Psoas muscle (tissue), 8 donors: ENCODE data around the gene RRBP1. TPM values are rescaled to one million over a fixed set of nuclear protein-coding genes. Genes with fewer than 3 reads are reported as not detected.

Source experiments
- ATAC-seq, 4 donors: fragments of 200-7000 bp; cut with Tn5 transposase; one replicate each; pipeline ENCODE4 v1.9.1; 2020; ENCODE audit warnings: moderate library complexity in 3 of 4, mild to moderate bottlenecking in 2 of 4
- DNase-seq, 2 donors: peaks; one replicate each; pipeline ENCODE4 v3.0.0-alpha.2; 2020
- H3K27ac ChIP-seq: fragments of 200-600 bp; one replicate; pipeline ENCODE4 v1.8.0; 2022
- H3K27me3 ChIP-seq, 3 donors: fragments of 200-600 bp in 1 of 3; one replicate each; pipeline versions ENCODE4 v1.6.1 to v1.8.0; 2013 to 2022; ENCODE audit warnings: low read length in 2 of 3, mild to moderate bottlenecking in 2 of 3, moderate library complexity in 1 of 3; ENCODE audit not compliant: insufficient read depth in 3 of 3
- H3K36me3 ChIP-seq, 2 donors: fragments of 200-600 bp in 1 of 2; one replicate each; pipeline versions ENCODE4 v1.6.1 to v1.8.0; 2013 to 2022; ENCODE audit warnings: low read depth in 1 of 2, mild to moderate bottlenecking in 1 of 2, moderate library complexity in 1 of 2; ENCODE audit not compliant: insufficient read depth in 1 of 2
- H3K4me1 ChIP-seq: fragments of 200-600 bp; one replicate; pipeline ENCODE4 v1.8.0; 2022
- H3K4me3 ChIP-seq: fragments of 200-600 bp; one replicate; pipeline ENCODE4 v1.8.0; 2022; ENCODE audit warnings: mild to moderate bottlenecking
- H3K9me3 ChIP-seq: fragments of 200-600 bp; one replicate; pipeline ENCODE4 v1.8.0; 2022
- WGBS, 3 donors: extraction: QIAGEN DNeasy Blood & Tissue Kit; methylation state at CpG; one replicate each; pipeline versions ENCODE4 v1.1.6 to v1.1.7; 2013; 5-methylcytosine and 5-hydroxymethylcytosine counted together
- intact Hi-C, 2 donors: fragments of 100-400 bp; cut with DNase I; formaldehyde crosslinking; loops; one replicate each; pipeline versions ENCODE4 v1.11.0 to v1.14.2; 2022
- polyA plus RNA-seq, 3 donors: library from polyadenylated mRNA; stranded (reverse); fragments of 200-250 nt; gene quantifications; one replicate each; pipeline ENCODE4 v1.2.3, GENCODE V29; 2013
- total RNA-seq, 4 donors: library from RNA; stranded (reverse); fragmentation: NEBNext Ultra II Directional in 2 of 4; extraction: Animal tissue kit (Norgen Biotek cat#: 25700) in 2 of 4; gene quantifications; one replicate each; pipeline versions ENCODE4 v1.2.1 to v1.2.4, GENCODE V29; 2021 to 2023
- TF ChIP-seq, protein P1 (sequence below): fragments of 200-600 bp; IDR thresholded peaks from one replicate; pipeline ENCODE4 v1.8.0; 2022; ENCODE audit warnings: antibody characterized with exemption
- donor health status: healthy with polysubstance abuse.
- donor health status: DM: no; HTN: no; CAD: no; lungs with moderate emphysema.
- donor health status: Bipolar disorder and iron deficiency.
- donor health status: healthy.
- donor health status: DM: yes; HTN: yes; CAD: no.
- donor health status: DM: no; HTN: no; CAD: no.
- donor health status: DM: no; HTN: no; CAD: no.
- donor health status: DM: yes; HTN: yes; CAD: no.

RRBP1 gene
- total and polyA plus RNA-seq, 7 donors: 14.2 to 40.8 (median 21.8) TPM

DNA sequence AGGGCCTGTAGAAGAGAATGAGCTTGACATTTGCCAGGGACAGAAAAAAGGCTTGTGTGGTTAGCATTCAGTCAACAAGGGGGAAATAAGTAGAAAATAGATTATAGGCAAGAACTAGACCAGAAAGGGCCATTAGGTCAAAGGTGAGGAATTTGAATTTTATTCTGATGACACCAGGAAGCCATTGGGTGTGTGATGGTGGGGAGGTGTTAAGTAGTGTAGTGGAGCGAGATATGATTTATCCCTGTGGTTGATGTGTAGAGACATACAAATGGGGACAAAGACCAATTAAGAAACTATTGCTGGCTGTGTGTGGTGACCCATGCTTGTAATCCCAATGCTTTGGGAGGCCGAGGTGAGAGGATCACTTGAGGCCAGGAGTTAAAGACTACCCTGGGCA, 101.1 kb downstream of the RRBP1 start:
- H3K4me3 ChIP-seq: no peak overlapping the region
- intact Hi-C loops: no loop called here
- WGBS, 3 donors: 93 to 100% (median 96%) methylated on average over 2 of the region's 2 CpGs

DNA sequence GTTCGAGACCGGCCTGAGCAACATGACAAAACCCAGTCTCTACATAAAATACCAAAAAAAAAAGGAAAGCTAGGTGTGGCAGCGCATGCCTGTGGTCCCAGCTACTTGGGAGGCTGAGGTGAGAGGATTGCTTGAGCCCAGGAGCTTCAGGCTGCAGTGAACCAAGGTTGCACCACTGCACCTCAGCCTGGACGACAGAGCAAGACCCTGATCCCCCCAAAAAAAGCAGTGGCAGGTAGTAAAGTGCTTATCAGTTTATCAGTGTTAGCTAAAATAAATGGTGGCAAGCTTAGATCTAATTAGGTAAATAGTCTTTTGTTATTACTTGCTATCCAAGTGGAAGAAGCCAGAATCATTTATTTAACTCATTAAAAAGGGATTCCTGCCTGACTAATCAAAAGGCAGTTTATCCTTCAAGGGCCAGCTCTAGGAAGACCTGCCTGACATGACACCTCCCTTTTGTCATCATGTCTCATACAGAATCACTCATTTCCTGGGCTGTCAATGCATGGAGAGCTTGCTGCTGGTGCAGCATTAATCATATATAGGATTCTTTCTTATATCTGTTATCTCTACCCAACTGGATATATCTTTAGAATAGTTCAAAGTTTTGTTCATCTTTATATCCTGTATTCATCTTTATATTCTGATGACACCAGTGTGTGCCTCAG, 102.5 kb downstream of the RRBP1 start:
- WGBS, 3 donors: 96 to 97% (median 96%) methylated on average over 4 of the region's 4 CpGs
- Histone ChIP-seq H3K9me3 (no peaks in the 10 kb centered on the region), H3K4me3 (no peak overlapping the region), H3K27me3 (no peaks in the 10 kb centered on the region), H3K27ac (no peak overlapping the region), H3K4me1 (peaks cover 25% of the 10 kb centered on the region), H3K36me3 (no peaks in the 10 kb centered on the region)
- TF ChIP-seq, protein P1, sequence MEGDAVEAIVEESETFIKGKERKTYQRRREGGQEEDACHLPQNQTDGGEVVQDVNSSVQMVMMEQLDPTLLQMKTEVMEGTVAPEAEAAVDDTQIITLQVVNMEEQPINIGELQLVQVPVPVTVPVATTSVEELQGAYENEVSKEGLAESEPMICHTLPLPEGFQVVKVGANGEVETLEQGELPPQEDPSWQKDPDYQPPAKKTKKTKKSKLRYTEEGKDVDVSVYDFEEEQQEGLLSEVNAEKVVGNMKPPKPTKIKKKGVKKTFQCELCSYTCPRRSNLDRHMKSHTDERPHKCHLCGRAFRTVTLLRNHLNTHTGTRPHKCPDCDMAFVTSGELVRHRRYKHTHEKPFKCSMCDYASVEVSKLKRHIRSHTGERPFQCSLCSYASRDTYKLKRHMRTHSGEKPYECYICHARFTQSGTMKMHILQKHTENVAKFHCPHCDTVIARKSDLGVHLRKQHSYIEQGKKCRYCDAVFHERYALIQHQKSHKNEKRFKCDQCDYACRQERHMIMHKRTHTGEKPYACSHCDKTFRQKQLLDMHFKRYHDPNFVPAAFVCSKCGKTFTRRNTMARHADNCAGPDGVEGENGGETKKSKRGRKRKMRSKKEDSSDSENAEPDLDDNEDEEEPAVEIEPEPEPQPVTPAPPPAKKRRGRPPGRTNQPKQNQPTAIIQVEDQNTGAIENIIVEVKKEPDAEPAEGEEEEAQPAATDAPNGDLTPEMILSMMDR: no peak
- intact Hi-C loops: no loop called here
- ATAC-seq: no peak
- no peak for DNase-seq

More for the DNA sequence above, 101.1 kb downstream of the RRBP1 start:
- TF ChIP-seq, protein P1: no peak
- H3K4me1 ChIP-seq: peaks cover 38% of the 10 kb centered on the region
- no peak for DNase-seq
- H3K36me3 ChIP-seq: no peaks in the 10 kb centered on the region
- ATAC-seq: no peak
- H3K27me3 ChIP-seq: no peaks in the 10 kb centered on the region
- no peaks in the 10 kb centered on the region for H3K9me3 ChIP-seq
- H3K27ac ChIP-seq: no peak overlapping the region

DNA sequence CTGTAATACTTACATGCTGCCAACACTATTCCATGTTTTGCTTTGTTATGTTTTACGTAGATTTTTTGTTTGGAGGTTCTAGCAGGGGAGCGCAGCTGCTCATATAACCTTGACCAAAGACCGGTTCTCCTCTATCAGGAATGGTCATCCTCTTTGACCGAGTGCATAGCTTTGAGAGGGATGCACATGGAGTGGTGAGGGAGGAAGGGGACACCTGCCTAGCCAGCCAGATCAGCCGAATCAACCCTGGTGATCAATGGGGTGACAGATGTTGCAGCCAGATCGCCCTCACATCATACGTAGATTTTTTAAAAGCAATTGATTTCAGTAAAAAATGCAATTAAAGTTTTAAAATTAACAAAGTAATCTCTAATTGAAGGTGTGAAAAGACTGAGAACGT, 105.8 kb downstream of the RRBP1 start:
- no peak overlapping the region for H3K4me3 ChIP-seq
- H3K27ac ChIP-seq: no peak overlapping the region
- ATAC-seq (no peak), DNase-seq (no peak)
- H3K27me3 ChIP-seq: no peaks in the 10 kb centered on the region
- TF ChIP-seq, protein P1: no peak
- intact Hi-C loops: no loop called here
- H3K4me1 ChIP-seq: peaks cover 19% of the 10 kb centered on the region
- WGBS, 3 donors: 67 to 82% (median 70%) methylated on average over 8 of the region's 8 CpGs
- H3K9me3 ChIP-seq: no peaks in the 10 kb centered on the region
- no peaks in the 10 kb centered on the region for H3K36me3 ChIP-seq

DNA sequence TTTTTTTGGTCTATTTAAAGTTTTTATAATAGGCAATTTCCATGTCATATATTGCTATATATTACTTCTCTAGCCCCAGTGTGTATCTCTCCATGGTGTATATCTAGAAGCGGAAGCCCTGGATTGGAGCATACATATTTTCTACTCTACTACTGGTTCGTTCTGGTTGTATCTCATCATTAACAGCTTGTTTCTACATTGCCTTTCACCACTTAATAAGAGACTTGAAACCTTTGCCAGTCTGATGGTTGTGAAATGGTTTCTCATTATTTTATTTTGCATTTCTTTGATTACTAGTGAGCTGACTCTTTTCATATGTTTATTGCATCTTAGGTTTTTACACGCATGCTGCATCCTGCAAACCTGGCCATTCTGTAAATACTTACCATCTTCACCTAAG, 108.6 kb downstream of the RRBP1 start:
- Histone ChIP-seq H3K4me1 (peaks cover 21% of the 10 kb centered on the region), H3K9me3 (no peaks in the 10 kb centered on the region), H3K27me3 (no peaks in the 10 kb centered on the region), H3K4me3 (no peak overlapping the region), H3K27ac (no peak overlapping the region), H3K36me3 (no peaks in the 10 kb centered on the region)
- no peak for DNase-seq
- WGBS, 3 donors: 80 to 87% (median 86%) methylated on average over 3 of the region's 3 CpGs
- no peak for ATAC-seq
- intact Hi-C loops: loop anchor here in 1 of 2 donors (2.0 to 5.0 kb wide), 2 partner anchors 36 to 73 kb away; no protein-coding TSS in a partner anchor
- TF ChIP-seq, protein P1: no peak
